Anterior cingulate cortex (tissue), 58 donors: ENCODE results near the gene OTOF.
A peak's percentile ranks its signal among the peaks of the same experiment; 100 is the strongest.

ENCODE experiments used
- DNase-seq, 58 donors: peaks; one replicate each; lab custom pipeline; 2025; lab: John Stamatoyannopoulos, UW

The OTOF gene

DNA sequence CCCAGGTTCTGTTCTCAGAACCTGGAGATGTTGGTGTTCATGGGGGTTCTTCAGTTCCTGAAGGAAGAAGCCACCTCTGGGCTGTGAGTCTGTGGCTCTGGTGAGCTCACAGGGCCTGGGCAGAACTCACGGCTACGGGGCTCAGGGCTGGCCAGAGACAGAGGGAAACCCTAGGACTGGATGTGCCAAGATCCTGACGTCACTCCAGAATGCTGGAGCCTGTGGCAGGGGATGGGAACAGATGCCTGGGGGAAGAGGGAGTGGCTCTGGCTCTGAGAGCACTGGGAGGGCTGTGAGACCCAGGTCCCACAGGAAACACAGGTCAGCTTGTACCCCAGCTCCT lies at the start of gene OTOF:
Gene OTOF (minus strand): TSS at position 214 of the 343 bp plus-strand sequence.
- peak in 2 of 58 donors; percentile 14 to 33 for DNase-seq

DNA sequence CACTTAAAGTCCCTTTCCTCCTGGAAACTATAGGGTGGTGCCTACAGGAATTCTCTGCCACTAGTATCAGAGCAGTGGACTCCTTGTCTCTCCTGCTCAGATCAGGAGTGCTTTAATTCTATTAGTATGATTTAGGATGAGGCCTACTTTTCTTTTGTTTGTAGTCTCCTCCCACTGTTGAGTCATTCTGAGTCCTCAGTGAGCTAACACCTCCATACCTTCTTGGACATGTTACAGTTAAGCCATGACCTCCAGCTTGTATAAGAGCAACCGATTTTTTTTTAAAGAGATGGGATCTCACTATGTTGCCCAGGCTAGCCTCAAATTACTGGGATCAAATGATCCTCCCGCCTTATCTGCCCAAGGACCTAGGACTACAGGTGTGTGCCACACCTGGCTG lies 48.7 kb upstream of the OTOF start:
- DNase-seq: no peak

DNA sequence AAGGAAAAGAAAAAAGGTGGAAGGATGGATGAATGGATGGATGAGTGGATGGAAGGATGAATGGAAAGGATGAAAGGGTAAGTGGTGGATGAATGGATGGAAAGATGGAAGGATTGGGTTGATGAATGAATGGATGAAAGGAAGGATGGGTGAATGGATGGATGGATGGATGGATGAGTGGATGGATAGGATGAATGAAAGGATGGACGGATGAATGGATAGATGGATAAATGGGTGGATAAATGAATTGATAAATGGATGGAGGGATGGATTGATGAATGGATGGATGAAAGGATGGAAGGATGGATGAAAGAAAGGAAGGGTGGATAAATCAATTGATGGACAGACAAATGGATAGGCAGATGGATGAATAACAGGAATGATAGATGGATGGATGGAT lies 48.2 kb upstream of the OTOF start:
- DNase-seq: no peak

DNA sequence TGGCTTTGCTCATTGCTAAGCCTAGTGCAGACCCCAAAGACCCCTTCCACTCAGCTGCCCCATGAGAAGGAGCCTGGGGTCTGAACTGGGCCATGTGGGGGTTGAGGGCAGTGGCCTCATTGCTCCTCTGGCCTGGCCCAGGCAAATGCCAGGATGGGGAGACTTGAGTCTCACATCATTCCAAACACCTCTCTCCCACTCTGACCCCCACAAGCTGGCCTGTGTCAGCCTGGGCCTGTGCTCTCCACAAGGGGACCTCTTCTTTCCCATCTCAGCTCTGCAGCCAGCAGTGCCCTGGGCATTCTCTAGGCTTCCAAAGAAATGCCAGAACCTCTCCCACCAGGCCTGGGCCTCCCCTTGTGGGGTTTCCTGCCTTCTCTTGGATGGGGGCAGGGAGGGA lies 45.8 kb upstream of the OTOF start:
- no peak for DNase-seq

DNA sequence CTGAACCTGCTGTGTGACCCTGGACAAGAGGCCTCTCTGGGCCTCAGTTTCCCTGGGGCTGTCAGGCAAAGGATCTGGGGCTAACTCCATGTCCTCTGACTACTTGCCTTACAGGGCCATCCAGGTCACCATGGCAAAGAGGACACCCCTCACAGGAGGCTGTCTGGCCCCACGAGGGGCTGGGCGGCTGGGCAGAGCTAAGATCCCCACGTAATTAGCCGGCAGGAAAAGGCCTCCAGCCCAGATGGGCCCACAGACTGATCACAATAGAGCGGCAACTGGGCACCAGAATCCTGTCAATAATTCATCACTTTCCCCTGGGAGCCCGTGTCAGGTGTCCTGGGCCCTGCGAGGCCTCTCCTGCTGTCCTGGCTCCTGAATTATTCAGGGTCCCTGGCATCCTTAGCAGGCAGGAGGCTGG lies 44.8 kb upstream of the OTOF start:
- no peak for DNase-seq

DNA sequence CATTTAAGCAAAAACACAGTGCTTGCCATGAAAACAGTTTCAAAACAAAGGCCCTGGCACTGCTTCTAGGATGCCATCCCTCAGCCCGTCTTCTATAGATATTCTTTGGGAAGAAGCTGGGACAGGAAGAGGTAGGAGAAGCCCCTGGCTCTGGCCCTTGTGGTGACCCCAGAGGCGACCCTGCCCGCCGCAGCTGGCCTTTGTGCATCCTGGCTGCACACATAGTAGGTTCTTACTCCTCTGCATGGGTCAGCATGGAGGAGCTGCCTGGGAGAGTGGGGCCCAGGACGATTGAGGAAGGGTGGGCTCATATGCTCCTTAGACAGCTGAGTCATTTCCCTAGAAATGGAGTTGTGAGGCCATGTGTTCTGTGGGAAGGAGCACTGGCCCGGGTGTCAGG lies 44.4 kb upstream of the OTOF start:
- no peak for DNase-seq

DNA sequence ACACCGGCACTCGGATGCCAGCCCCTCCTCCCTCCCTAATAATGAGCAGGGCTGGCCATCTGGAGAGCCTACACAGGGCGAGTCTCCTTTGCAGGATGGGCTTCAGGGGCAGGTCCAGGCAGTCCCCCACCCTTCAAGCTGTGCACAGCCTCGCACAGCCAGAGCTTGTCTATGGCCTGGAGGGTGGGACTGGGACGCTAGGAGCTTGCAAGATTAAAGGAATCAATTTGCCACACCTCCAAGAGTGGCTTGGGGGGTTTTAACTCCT lies 43.9 kb upstream of the OTOF start:
- DNase-seq: no peak

DNA sequence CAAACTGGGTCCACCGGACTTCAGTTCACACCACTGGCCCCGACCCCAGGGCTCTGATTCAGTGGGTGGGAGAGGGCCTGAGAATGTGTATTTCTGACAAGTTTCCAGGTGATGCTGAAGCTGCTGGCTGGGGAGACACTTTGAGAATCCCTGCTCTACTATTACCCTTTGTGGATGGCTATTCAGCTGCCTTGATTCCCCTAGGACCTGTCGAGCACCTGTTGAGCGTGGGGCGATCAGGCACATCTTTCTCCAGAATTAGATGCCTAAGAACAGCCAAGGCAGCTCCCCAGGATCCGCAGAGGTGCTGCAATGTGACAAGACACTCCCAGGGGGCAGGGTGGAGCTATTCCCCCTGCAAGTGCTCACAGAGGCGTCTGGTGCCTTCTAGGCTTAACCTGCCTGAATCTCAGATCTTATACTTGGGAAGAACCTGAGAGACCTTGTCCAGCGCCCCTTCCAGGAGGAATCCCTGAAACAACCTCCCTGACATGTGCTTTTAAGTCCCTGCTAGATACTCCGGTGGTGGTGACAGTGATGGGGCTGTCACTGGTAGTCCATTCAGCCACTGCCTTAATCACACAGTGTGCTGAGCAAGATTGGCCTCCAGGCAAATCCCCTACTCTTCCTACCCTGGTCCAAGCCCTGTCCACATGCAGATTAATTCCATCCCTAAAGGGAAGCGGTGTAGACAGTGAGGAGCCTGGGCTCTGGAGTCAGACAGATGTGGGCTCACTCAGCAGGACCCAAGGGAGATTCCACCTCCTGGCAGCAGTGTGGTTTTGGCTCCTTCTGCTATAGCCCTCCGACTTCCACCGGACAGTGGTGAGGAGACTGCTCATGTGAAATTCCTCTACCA lies 43.4 kb upstream of the OTOF start:
- no peak for DNase-seq

DNA sequence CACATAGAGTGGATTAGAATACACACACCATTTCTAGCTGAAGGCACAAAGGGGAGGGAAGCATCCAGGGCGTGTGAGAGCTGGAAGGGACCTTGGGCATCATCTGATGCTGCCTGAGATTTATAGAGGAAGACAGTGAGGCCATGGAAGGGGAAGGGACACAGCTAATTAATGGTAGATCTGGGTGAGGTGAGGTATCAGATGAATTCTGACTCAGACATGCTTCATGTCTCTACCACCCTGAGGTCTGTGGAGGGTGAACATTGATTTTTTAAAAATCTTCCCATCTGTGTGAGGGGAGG lies 42.2 kb upstream of the OTOF start:
- DNase-seq: no peak

DNA sequence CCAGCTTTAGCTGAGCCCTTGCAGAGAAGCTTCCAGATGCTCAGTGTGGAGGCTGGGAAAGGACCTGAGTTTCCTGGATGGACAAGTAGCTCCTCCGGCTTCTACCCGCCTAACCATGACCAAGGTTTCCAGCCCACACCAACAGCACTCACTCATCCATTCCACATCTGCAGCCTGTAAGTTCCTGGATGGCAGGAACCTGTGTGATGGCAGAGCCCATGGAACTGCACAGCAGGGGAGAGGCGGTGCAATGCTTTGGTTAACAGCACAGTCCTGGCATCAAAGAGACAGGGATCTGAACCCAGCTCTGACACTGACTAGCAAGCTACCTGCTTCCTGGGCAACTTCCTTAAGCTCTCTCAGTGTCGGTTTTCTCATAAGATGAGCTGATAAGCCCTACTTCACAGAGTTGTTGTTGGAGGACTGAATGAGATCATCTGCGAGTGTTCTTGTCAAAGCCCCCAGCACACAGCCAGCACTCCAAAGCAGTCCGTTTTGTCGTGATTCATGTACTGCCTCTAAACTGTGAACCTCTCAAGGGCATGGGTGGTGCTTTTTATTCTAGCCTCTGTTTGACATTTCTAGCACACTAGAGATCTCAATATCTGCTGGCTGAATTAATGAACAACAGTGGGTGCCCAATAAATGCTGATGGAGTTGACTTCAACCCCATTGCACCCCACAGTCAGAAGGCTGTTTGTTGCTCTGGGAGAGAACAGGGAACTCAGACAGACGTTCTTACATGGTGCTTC lies 41.6 kb upstream of the OTOF start:
- DNase-seq: no peak

DNA sequence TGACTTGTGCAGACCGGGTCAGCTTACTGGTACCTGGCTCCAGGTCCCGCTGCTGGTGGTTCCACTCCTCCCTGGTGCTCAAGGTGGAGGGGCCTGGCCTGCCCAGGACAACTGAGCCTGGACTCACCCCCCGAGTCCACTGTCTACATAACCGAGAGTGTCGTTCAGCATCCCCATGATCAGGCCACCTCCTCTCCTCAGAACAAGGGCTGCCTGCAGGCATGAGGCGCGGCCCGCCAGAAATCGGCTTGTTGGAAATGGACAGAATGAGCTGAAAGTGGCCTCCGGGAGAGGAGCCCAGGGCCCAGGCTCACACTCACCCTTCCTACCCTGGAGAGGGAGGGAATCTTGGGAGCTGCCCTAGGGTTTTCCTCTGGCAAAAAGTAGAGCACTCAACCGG lies 38.9 kb upstream of the OTOF start:
- DNase-seq: no peak

DNA sequence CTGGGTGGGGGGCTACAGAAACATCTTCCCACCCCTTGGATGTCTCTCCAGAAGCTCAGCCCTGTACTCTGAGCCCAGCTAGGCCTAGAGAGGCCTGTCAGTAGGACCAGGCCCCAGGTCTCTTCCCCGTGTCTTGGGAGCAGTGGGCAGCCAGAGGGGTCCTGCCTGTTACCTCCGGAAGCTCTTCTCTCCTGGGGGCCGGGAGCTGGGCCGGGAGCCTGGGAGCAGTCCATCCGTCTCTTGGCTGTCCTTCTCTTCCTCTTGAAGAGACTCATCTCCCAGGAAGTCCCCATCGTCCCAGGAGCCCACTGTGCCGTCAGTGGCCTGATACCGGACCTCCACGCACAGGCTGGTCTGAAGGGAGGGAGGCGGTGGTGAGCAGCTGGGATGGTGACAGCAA lies 38.3 kb upstream of the OTOF start:
- DNase-seq: no peak

DNA sequence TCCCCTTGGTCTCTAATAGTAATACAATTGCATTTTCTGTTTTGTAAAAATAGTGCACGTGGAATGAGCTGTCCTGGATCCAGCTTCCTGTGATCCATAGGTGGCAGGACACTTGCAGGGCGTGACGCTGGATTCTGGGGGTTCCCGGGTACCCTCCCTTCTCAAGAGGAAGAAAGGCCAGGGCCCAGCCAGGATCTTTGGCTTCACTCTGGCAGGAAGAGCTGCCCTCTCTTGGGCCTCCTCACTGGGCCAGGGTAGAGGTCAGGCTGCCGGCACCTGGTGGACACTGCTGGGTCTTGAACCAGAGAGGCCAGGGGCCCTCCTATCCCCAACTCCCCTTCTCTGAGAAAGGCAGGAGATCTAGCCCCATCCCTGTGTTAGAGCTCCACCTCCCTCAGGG lies 37.8 kb upstream of the OTOF start:
- DNase-seq: no peak

DNA sequence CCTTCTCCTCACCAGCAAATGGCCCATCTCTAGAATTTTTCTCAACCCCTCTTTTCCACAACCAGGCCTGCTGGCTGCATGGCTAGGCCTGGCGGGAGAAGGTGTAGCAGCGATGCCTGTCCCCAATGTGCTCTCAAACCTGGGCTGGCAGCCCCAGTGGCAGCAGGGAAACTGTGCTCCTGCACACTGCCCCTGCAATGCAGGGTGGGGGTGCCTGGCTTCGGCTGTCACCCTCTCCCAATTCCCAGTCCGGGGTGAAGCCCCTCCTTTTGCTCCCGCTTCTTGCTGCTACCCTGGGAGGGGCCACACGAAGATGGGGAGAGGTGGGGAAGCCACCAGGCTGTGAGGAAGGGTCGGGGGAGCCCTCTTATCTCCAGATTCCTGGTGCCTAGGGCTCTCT lies 36.1 kb upstream of the OTOF start:
- DNase-seq: no peak

DNA sequence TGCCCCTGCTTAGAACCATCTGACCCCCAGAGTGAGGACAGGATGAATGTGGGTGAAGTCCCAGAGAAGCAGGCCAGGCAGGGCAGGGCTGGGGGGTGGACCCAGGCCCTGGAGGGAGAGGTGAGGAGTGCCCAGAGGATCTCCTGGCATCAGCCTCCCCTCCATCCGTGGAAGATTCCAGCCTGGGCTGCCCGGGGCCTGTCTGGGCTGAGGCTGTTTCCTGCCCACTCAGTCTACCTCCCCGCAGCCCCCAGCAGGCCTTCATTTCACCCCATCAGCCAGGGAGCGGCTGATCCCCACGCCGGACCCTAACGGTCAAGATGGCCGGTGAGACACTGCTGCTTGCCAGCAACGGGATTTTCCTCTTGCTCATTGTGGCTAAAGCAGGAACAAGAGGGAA lies 35.3 kb upstream of the OTOF start:
- DNase-seq: no peak

DNA sequence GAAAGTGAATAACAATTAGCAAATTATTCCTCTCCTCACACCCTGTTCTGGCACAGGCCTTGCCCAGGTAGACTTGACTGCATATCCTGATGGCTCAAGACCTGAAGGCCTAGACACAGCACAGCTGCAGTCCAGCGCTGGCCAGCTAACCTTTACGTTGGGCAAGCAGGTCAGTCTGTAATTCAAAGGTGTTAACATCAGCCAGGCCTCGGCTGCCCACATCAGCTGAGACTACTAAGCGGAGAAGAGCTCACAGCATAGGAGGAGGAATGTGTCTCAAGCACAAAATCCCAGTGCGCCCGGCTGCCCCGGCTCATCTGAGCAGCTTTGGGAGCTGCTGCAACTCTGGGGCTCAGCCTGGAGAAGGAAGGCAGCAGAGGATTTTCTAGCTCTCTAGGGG lies 33.5 kb upstream of the OTOF start:
- DNase-seq: no peak

DNA sequence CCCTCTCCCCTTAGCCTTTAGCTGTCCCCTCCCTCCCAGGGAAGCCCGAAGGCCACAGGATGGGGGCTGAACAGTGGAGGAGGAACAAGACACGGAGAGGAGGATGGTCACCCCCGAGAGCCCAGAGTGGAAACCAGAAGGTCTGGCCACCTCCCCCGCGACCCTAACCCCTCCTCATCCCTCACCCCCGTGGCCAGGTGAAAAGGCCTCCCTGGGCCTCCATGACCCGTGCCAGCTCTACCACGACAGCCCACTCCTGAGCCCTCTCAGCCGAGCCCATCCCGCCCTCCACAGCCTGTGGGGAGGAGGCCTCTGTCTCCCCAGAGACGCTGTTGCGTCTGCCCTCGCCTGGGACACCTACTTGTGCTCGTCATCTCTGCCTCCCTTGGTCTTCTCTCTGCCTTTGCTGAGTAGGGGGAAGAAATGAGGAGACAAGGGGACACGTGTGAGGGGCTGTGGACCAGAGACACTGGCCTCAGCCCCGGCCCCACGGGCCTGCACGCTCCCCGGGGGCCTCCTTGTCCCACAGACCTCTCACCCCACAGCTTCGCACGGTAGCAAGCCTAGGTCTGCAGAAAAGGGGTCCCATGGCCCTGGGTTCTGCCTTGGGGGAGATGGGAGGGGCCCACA lies 32.5 kb upstream of the OTOF start:
- DNase-seq: no peak

DNA sequence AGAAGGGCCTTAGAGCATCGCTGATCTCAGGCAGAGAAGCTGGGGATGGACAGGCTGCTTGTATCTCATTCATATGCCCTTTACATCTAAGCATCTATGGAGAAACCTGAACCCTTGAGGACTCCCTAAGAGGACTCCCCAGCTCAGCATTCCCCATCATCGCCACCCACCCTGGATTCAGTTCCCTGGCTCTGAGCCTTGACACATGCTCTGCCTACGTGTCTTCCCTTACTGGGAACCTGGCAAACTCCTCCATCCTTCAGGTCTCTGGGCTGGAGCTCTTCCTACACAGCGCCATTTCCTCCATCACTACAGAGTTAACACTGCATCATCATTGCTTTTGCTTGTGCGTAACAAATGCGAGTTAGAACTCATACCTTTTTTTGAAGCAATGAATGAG lies 31.2 kb upstream of the OTOF start:
- DNase-seq: peak in 5 of 58 donors; percentile 3 to 35 (median 7)

DNA sequence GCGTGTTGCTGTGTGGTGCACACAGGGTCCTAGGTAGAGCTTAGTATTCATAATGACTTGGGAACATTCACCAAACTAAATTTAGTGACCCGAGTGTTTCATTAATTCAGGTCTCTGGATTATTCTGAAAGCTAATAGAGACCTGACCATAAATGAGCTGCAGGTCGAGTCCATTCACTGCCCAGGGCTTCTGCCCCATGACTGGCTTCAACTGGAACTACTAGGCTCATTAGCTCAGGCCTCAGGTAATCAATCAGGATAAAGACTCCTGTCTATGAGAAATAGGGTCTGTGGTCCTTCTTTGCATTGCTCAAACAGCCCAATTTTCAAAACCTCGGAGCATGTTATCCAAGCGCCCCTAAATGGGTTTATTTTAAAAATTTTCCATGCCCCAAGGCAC lies 30.0 kb upstream of the OTOF start:
- no peak for DNase-seq

DNA sequence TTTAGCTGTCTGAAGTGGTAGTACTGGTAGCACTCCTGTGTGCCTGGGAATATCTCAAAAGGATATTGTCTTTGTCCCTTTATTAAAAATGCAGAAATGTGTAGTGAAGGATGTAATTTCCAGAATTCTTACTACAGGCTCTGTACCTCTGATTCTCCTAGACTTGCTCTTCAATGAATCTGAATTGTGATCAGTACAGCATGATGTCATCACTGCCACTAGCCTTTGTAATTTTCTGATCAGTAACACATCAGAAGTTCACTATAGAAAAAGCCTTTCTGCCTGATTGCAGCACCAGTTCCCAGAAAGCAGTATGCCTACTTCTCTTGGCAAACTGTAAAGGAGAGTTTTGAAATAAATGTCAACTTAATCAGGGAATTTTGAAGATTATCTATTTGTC lies 29.2 kb upstream of the OTOF start:
- no peak for DNase-seq

DNA sequence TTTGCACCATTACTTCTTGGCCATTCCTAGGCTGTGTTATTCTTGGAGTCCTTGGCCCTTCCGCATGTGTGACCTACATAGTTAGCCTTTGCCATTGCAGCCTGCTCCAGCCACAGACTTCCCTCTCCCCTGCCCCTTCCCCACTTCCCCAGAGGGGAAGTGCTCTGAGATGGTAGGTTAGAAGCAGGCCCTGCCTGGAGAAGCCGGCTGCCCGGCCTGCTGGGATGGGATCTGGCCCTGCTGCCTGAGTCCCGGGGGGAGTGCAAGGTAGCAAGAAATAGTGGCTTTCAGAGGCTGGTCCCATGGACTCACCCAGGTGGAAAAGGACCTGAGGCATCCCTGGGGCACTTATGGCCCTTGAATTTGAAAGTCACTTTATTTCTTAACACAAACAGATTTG lies 28.4 kb upstream of the OTOF start:
- no peak for DNase-seq

DNA sequence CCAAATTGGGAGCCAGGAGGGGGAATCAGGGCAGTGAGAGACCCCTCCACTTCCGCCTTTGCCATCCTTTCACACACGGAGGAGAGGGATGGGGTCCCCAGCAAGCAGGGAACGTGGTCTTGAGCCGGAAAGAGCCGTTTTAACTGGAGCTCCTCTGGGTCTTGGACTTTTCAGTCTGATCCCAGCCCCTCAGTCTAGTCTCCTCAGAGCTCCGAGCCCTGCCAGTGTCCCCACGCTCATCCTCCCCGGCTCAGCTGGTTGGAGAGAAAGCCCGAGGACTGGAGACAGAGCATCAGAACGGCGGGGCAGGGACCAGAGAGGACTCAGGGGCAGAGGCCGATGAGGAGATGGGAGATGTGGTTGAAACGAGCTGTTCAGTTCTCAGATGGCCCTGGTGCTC lies 26.1 kb upstream of the OTOF start:
- no peak for DNase-seq
